Calu3 (cell line): ENCODE results near the gene WARS2. TPM values are rescaled to one million over a fixed set of nuclear protein-coding genes. Genes with fewer than 3 reads are reported as not detected.

ENCODE experiments used
- Bru-seq: library from RNA; stranded (reverse); fragments of 400-500 nt; gene quantifications from one replicate; lab custom pipeline; 2021; lab: Mats Ljungman, UMichigan
- BruChase-seq, 2 experiments: library from RNA; stranded (reverse); fragments of 400-500 nt; gene quantifications; one replicate each; lab custom pipeline; 2021; lab: Mats Ljungman, UMichigan
- BruUV-seq: library from RNA; stranded (reverse); fragments of 400-500 nt; replicated peaks from 2 replicates; lab custom pipeline; 2021; lab: Mats Ljungman, UMichigan
- CTCF ChIA-PET: fragments of 300-600 bp; sonication (Branson Sonifier 250); formaldehyde crosslinking; loops from one replicate; lab custom pipeline; 2022; ENCODE audit warnings: antibody characterized with exemption; lab: Charles Lee
- DNase-seq: peaks from one replicate; pipeline ENCODE4 v3.0.0; 2022
- H3K27ac Mint-ChIP-seq: one replicate; pipeline ENCODE4 v1.8.0; 2022; ENCODE audit warnings: mixed read lengths; ENCODE audit not compliant: unreplicated experiment
- H3K27me3 Mint-ChIP-seq: one replicate; pipeline ENCODE4 v1.8.0; 2022; ENCODE audit warnings: mixed read lengths; ENCODE audit not compliant: unreplicated experiment
- H3K36me3 Mint-ChIP-seq: one replicate; pipeline ENCODE4 v1.8.0; 2022; ENCODE audit warnings: mild to moderate bottlenecking, moderate library complexity, mixed read lengths; ENCODE audit not compliant: insufficient read depth, unreplicated experiment
- H3K4me1 Mint-ChIP-seq: one replicate; pipeline ENCODE4 v1.8.0; 2022; ENCODE audit warnings: mild to moderate bottlenecking, low read depth, mixed read lengths; ENCODE audit not compliant: unreplicated experiment
- H3K4me3 Mint-ChIP-seq: one replicate; pipeline ENCODE4 v1.8.0; 2022; ENCODE audit warnings: mild to moderate bottlenecking, low read depth, moderate library complexity, mixed read lengths; ENCODE audit not compliant: unreplicated experiment
- H3K9me3 Mint-ChIP-seq: one replicate; pipeline ENCODE4 v1.8.0; 2022; ENCODE audit warnings: low read depth, mixed read lengths; ENCODE audit not compliant: unreplicated experiment
- CTCF ChIP-seq: fragments of 200-600 bp; IDR thresholded peaks from one replicate; pipeline ENCODE4 v1.8.0; 2022; ENCODE audit warnings: antibody characterized with exemption; ENCODE audit not compliant: unreplicated experiment
- intact Hi-C: fragments of 100-400 bp; cut with micrococcal nuclease; formaldehyde crosslinking; loops from one replicate; pipeline ENCODE4 v1.10.0; 2022; ENCODE audit not compliant: unreplicated experiment
- long read RNA-seq: library from polyadenylated mRNA; stranded (forward); transcript quantifications from one replicate; pipeline ENCODE4 v2.0.0, GENCODE V29; 2022
- total RNA-seq: library from RNA; stranded (reverse); gene quantifications from 2 replicates; pipeline ENCODE4 v1.2.3, GENCODE V29; 2022

Gene WARS2
- 7.8 and 8.8 TPM in 2 replicates for total RNA-seq
- Bru-seq, nascent RNA: percentile 62 among the genes with signal in this experiment
- BruChase-seq, experiment 1, labeled RNA remaining after a 6-hour chase: percentile 42 among the genes with signal in this experiment
- percentile 41 among the genes with signal in this experiment for BruChase-seq, experiment 2, labeled RNA remaining after a 2-hour chase
- long read RNA-seq, transcript WARS2-201 (6 exons, 2,800 nt): major isoform, 10 of 16 reads
- long read RNA-seq, partial matches to known transcripts: 0 of 16 reads
- long read RNA-seq, other reads (novel, unspliced or antisense): 5 of 16 reads

GRCh38 chr1:119140177-119141019 lies at the start of gene WARS2:
Gene WARS2 (minus strand): TSS chr1:119140653. CDS start chr1:119140644, 9 bp downstream.
- peaks cover 3% of the 10 kb centered on the region for H3K36me3 Mint-ChIP-seq
- no peak within 1 kb of the TSS for H3K27ac Mint-ChIP-seq
- CTCF ChIA-PET: interaction anchor here (0.6 kb wide), 1 partner anchor 124 kb away, joined by 3 read pairs; no protein-coding TSS in a partner anchor

GRCh38 chr1:119188926-119189325 lies 48.5 kb upstream of the WARS2 start:
- no peak overlapping the region for H3K27ac Mint-ChIP-seq
- no peaks in the 10 kb centered on the region for H3K4me1 Mint-ChIP-seq
- DNase-seq: no peak
- no peak overlapping the region for H3K4me3 Mint-ChIP-seq
- TF ChIP-seq CTCF: no peak
- no peaks in the 10 kb centered on the region for H3K36me3 Mint-ChIP-seq
- H3K27me3 Mint-ChIP-seq: no peaks in the 10 kb centered on the region
- no TSS peak for BruUV-seq
- H3K9me3 Mint-ChIP-seq: no peaks in the 10 kb centered on the region
- intact Hi-C loops: no loop called here
- CTCF ChIA-PET: no interaction called here

More at GRCh38 chr1:119140177-119141019, at the start of gene WARS2:
- no peaks in the 10 kb centered on the region for H3K9me3 Mint-ChIP-seq
- intact Hi-C loops: loop anchor here (5.0 kb wide), 1 partner anchor 137 kb away; no protein-coding TSS in a partner anchor
- BruUV-seq: TSS peak; percentile 54
- H3K27me3 Mint-ChIP-seq: no peaks in the 10 kb centered on the region
- peaks cover 10% of the 10 kb centered on the region for H3K4me1 Mint-ChIP-seq
- peak; percentile 86 for DNase-seq
- H3K4me3 Mint-ChIP-seq: no peak within 1 kb of the TSS
- no peak for TF ChIP-seq CTCF

GRCh38 chr1:119187416-119187815 lies 47.0 kb upstream of the WARS2 start:
- no TSS peak for BruUV-seq
- intact Hi-C loops: no loop called here

More at GRCh38 chr1:119187416-119187815, 47.0 kb upstream of the WARS2 start:
- TF ChIP-seq CTCF: no peak
- CTCF ChIA-PET: no interaction called here
- Mint-ChIP-seq H3K36me3 (no peaks in the 10 kb centered on the region), H3K27ac (no peak overlapping the region), H3K4me3 (no peak overlapping the region), H3K27me3 (no peaks in the 10 kb centered on the region), H3K4me1 (no peaks in the 10 kb centered on the region), H3K9me3 (no peaks in the 10 kb centered on the region)
- DNase-seq: no peak
